Esophagus squamous epithelium (tissue), 5 donors: ENCODE data around the gene PTPRT. TPM values are rescaled to one million over a fixed set of nuclear protein-coding genes. Genes with fewer than 3 reads are reported as not detected.

ENCODE experiments used
- DNase-seq: peaks from one replicate; lab custom pipeline; 2025; lab: John Stamatoyannopoulos, UW
- H3K27ac ChIP-seq, 4 donors: fragments of 200-600 bp; sonication (generic); one replicate each; pipeline ENCODE4 v1.5.1; 2016 to 2019; ENCODE audit warnings: mild to moderate bottlenecking in 1 of 4
- H3K27me3 ChIP-seq, 4 donors: fragments of 200-600 bp; sonication (generic); 1 replicate in 3 of 4; 2 replicates in 1 of 4; pipeline versions ENCODE4 v1.5.1 to v1.6.0; 2017 to 2021; ENCODE audit warnings: antibody characterized with exemption in 1 of 4
- H3K36me3 ChIP-seq, 3 donors: fragments of 200-600 bp; sonication (generic); one replicate each; pipeline ENCODE4 v1.5.1; 2016 to 2019
- H3K4me1 ChIP-seq, 3 donors: fragments of 200-600 bp; sonication (generic); one replicate each; pipeline ENCODE4 v1.5.1; 2017 to 2019
- H3K4me3 ChIP-seq, 4 donors: fragments of 200-600 bp; sonication (generic); 1 replicate in 3 of 4; 2 replicates in 1 of 4; pipeline ENCODE4 v1.5.1; 2016 to 2019; ENCODE audit warnings: mild to moderate bottlenecking in 2 of 4, moderate library complexity in 1 of 4
- H3K9me3 ChIP-seq, 3 donors: fragments of 200-600 bp; sonication (generic); one replicate each; pipeline ENCODE4 v1.5.1; 2016 to 2019
- CTCF ChIP-seq, 6 experiments: fragments of 450-650 bp in 4 of 6; fragments of 200-600 bp in 2 of 6; sonication (generic) in 2 of 6; IDR thresholded peaks; one replicate each; pipeline ENCODE4 v1.5.1; 2016 to 2019; ENCODE audit warnings: antibody characterized with exemption in 6 of 6, mild to moderate bottlenecking in 4 of 6, moderate library complexity in 4 of 6
- POLR2A ChIP-seq, 4 donors: fragments of 450-650 bp; IDR thresholded peaks; one replicate each; pipeline ENCODE4 v1.6.1; 2017; ENCODE audit warnings: antibody characterized with exemption in 4 of 4, mild to moderate bottlenecking in 4 of 4, moderate library complexity in 3 of 4
- WGBS, 2 donors: methylation state at CpG; one replicate each; pipeline ENCODE4 v1.1.5; 2018; 5-methylcytosine and 5-hydroxymethylcytosine counted together
- intact Hi-C: fragments of 100-400 bp; cut with DNase I; formaldehyde crosslinking; loops from one replicate; pipeline ENCODE4 v1.15.0; 2022
- total RNA-seq, 4 donors: library from RNA; depleted of rRNA; stranded (reverse); fragments of >200 nt; gene quantifications; one replicate each; pipeline ENCODE4 v1.1.0, GENCODE V29; 2016
- donor health status: DM: yes; HTN: yes; CAD: no.

PTPRT gene
- total RNA-seq, 4 donors from 2014 or later: under 0.01 to 0.06 TPM; not detected in 2

GRCh38 chr20:42649748-42650147 lies 540.0 kb downstream of the PTPRT start:
- H3K9me3 ChIP-seq: no peaks in the 10 kb centered on the region
- H3K4me1 ChIP-seq: no peaks in the 10 kb centered on the region
- H3K27ac ChIP-seq: no peak overlapping the region
- no peak for DNase-seq
- no peaks in the 10 kb centered on the region for H3K36me3 ChIP-seq
- H3K27me3 ChIP-seq: no peaks in the 10 kb centered on the region
- H3K4me3 ChIP-seq: no peak overlapping the region
- intact Hi-C loops: loop anchor here (10.0 kb wide), 1 partner anchor 65 kb away; no protein-coding TSS in a partner anchor
- TF ChIP-seq CTCF (IDR thresholded peaks at IDR 0.05) (no peak), POLR2A (IDR thresholded peaks at IDR 0.05) (no peak)

- TF ChIP-seq POLR2A (IDR thresholded peaks at IDR 0.05) (no peak), CTCF (IDR thresholded peaks at IDR 0.05) (no peak)
- Histone ChIP-seq H3K9me3 (peaks cover 0 to 4% (median 0%) of the 10 kb centered on the region in 3 donors), H3K27ac (no peak overlapping the region), H3K4me1 (no peaks in the 10 kb centered on the region), H3K36me3 (no peaks in the 10 kb centered on the region), H3K4me3 (no peak overlapping the region), H3K27me3 (no peaks in the 10 kb centered on the region)
- no peak for DNase-seq
- WGBS, 2 donors: 49 to 52% methylated on average over 3 of the region's 3 CpGs
- intact Hi-C loops: no loop called here
These were observed 543.5 kb downstream of the PTPRT start for GRCh38 chr20:42646250-42646649.

- H3K27ac ChIP-seq: no peak overlapping the region
- no peaks in the 10 kb centered on the region for H3K36me3 ChIP-seq
- no peaks in the 10 kb centered on the region for H3K4me1 ChIP-seq
- intact Hi-C loops: no loop called here
- 0 to 75% methylated on average over 1 of the region's 1 CpG for WGBS, 2 donors
- DNase-seq: no peak
- H3K4me3 ChIP-seq: no peak overlapping the region
- H3K9me3 ChIP-seq: peaks cover 0 to 4% (median 0%) of the 10 kb centered on the region in 3 donors
- no peaks in the 10 kb centered on the region for H3K27me3 ChIP-seq
- no peak for TF ChIP-seq POLR2A (IDR thresholded peaks at IDR 0.05)
- no peak for TF ChIP-seq CTCF (IDR thresholded peaks at IDR 0.05)
These were observed 547.8 kb downstream of the PTPRT start for GRCh38 chr20:42641886-42642285.

GRCh38 chr20:42639140-42639539 lies 550.6 kb downstream of the PTPRT start:
- Histone ChIP-seq H3K9me3 (peaks cover 0 to 4% (median 0%) of the 10 kb centered on the region in 3 donors), H3K27me3 (no peaks in the 10 kb centered on the region), H3K4me3 (no peak overlapping the region), H3K27ac (no peak overlapping the region), H3K36me3 (no peaks in the 10 kb centered on the region), H3K4me1 (no peaks in the 10 kb centered on the region)
- DNase-seq: no peak
- 51 to 57% methylated on average over 5 of the region's 5 CpGs for WGBS, 2 donors
- intact Hi-C loops: no loop called here
- TF ChIP-seq POLR2A (IDR thresholded peaks at IDR 0.05) (no peak), CTCF (IDR thresholded peaks at IDR 0.05) (no peak)

GRCh38 chr20:42635699-42636411 lies 553.9 kb downstream of the PTPRT start:
- no peak for TF ChIP-seq POLR2A (IDR thresholded peaks at IDR 0.05)
- TF ChIP-seq CTCF (IDR thresholded peaks at IDR 0.05): no peak
- no peaks in the 10 kb centered on the region for H3K36me3 ChIP-seq
- WGBS, 2 donors: 64 to 67% methylated on average over 6 of the region's 6 CpGs
- no peak overlapping the region for H3K4me3 ChIP-seq
- intact Hi-C loops: no loop called here
- H3K9me3 ChIP-seq: no peaks in the 10 kb centered on the region
- no peaks in the 10 kb centered on the region for H3K4me1 ChIP-seq
- DNase-seq: no peak
- no peaks in the 10 kb centered on the region for H3K27me3 ChIP-seq
- H3K27ac ChIP-seq: no peak overlapping the region
